GM12878 (cell line): ENCODE results near the gene LMOD1. TPM values are rescaled to one million over a fixed set of nuclear protein-coding genes. Genes with fewer than 3 reads are reported as not detected.

ENCODE experiments used
- ATAC-seq: fragments of 200-7000 bp; cut with Tn5 transposase; 3 replicates; pipeline ENCODE4 v1.9.1; 2020; ENCODE audit warnings: mild to moderate bottlenecking, moderate library complexity
- BruUV-seq: library from RNA; stranded (reverse); fragments of 400-500 nt; replicated peaks from 2 replicates; lab custom pipeline; 2021; lab: Mats Ljungman, UMichigan
- CTCF ChIA-PET: fragments of 300-600 bp; sonication (Branson Sonifier 250); formaldehyde crosslinking; extraction: SDS; loops from one replicate; lab custom pipeline; 2021; ENCODE audit warnings: inconsistent platforms; lab: Yijun Ruan, JAX
- POLR2A ChIA-PET: fragments of 350-600 bp; formaldehyde crosslinking; extraction: SDS; loops from one replicate; lab custom pipeline; 2021; ENCODE audit warnings: inconsistent platforms; lab: Charles Lee
- RAD21 ChIA-PET: fragments of 300-600 bp; sonication (Branson Sonifier 250); formaldehyde crosslinking; loops from one replicate; lab custom pipeline; 2023; ENCODE audit warnings: antibody characterized with exemption; ENCODE audit not compliant: unreplicated experiment; lab: Charles Lee
- SMC1A ChIA-PET: fragments of 300-600 bp; sonication (Branson Sonifier 250); formaldehyde crosslinking; loops from one replicate; lab custom pipeline; 2023; ENCODE audit not compliant: unreplicated experiment, uncharacterized antibody; lab: Charles Lee
- DNase-seq: peaks from one replicate; pipeline ENCODE4 v3.0.0-alpha.2; 2011; ENCODE audit warnings: low read depth, low spot score
- FAIRE-seq: peaks from 3 replicates; lab custom pipeline; 2011; peaks lifted over from hg19 to GRCh38; lab: Jason Lieb, UNC
- H2AFZ ChIP-seq: 2 replicates; pipeline ENCODE4 v1.6.0; 2011; ENCODE audit warnings: low read depth, low read length, control low read depth; ENCODE audit not compliant: control insufficient read depth
- H3K27ac ChIP-seq: 2 replicates; pipeline ENCODE4 v1.5.1; 2011; ENCODE audit warnings: control low read depth; ENCODE audit not compliant: control insufficient read depth, insufficient read depth
- H3K27me3 ChIP-seq, 2 experiments: replicated peaks in 1 of 2; 2 replicates each; pipeline versions ENCODE4 v1.6.0 to v1.6.1; 2011; ENCODE audit warnings: low read length in 1 of 2; ENCODE audit not compliant: control insufficient read depth in 2 of 2, insufficient read depth in 2 of 2
- H3K36me3 ChIP-seq, 2 experiments: 2 replicates each; pipeline ENCODE4 v1.5.1; 2011; ENCODE audit warnings: low read length in 1 of 2; ENCODE audit not compliant: control insufficient read depth in 2 of 2, insufficient read depth in 2 of 2
- H3K4me1 ChIP-seq: 2 replicates; pipeline ENCODE4 v1.6.1; 2011; ENCODE audit warnings: mild to moderate bottlenecking, low read length, moderate library complexity, mixed read lengths; ENCODE audit not compliant: control insufficient read depth, insufficient read depth
- H3K4me2 ChIP-seq: 2 replicates; pipeline ENCODE4 v1.6.0; 2011; ENCODE audit warnings: control low read depth; ENCODE audit not compliant: control insufficient read depth, insufficient read depth
- H3K4me3 ChIP-seq: fragments of 200-600 bp; sonication (generic); 2 replicates; pipeline ENCODE4 v1.5.1; 2016
- H3K79me2 ChIP-seq: 2 replicates; pipeline ENCODE4 v1.6.0; 2011; ENCODE audit warnings: low read length; ENCODE audit not compliant: control insufficient read depth, insufficient read depth
- H3K9ac ChIP-seq: 2 replicates; pipeline ENCODE4 v1.8.0; 2011; ENCODE audit warnings: low read length, control low read depth, mixed read lengths; ENCODE audit not compliant: control insufficient read depth, insufficient read depth
- H3K9me3 ChIP-seq: replicated peaks from 3 replicates; pipeline ENCODE4 v1.5.1; 2011; ENCODE audit warnings: mild to moderate bottlenecking, low read length; ENCODE audit not compliant: control insufficient read depth, insufficient read depth
- H4K20me1 ChIP-seq: 2 replicates; pipeline ENCODE4 v1.6.0; 2011; ENCODE audit not compliant: control insufficient read depth, insufficient read depth
- CHD4 ChIP-seq: fragments of 200-600 bp; sonication (generic); IDR thresholded peaks from 2 replicates; pipeline ENCODE4 v1.6.1; 2016; ENCODE audit warnings: mild to moderate bottlenecking
- E4F1 ChIP-seq: fragments of 450-650 bp; IDR thresholded peaks from 2 replicates; pipeline ENCODE4 v1.6.1; 2018; ENCODE audit warnings: borderline replicate concordance, mild to moderate bottlenecking; ENCODE audit not compliant: partially characterized antibody
- TBL1XR1 ChIP-seq: IDR thresholded peaks from 2 replicates; pipeline ENCODE4 v1.6.1; 2012; ENCODE audit warnings: low read depth, low read length, improper control_type of control experiment
- WGBS: methylation state at CpG from one replicate; pipeline ENCODE4 v1.1.6; 2016; ENCODE audit warnings: low lambda C conversion rate; ENCODE audit not compliant: insufficient replicate concordance, insufficient coverage; ENCODE audit errors: missing lambda C conversion rate; 5-methylcytosine and 5-hydroxymethylcytosine counted together
- in situ Hi-C: fragments of 300-500 bp; cut with MboI; formaldehyde crosslinking; loops from 9 replicates; pipeline ENCODE4 v1.14.3; 2018; ENCODE audit warnings: mixed read lengths
- intact Hi-C: fragments of 100-400 bp; cut with micrococcal nuclease; formaldehyde crosslinking; loops from one replicate; pipeline ENCODE4 v1.14.2; 2022; ENCODE audit not compliant: unreplicated experiment
- polyA plus RNA-seq, 11 experiments: library from polyadenylated mRNA; depleted of rRNA in 4 of 11; unstranded in 6 of 11; stranded (reverse) in 5 of 11; fragments of >200 nt; fragmentation: Nextera tagmentation in 4 of 11; fragmentation: Illumina TruSeq in 1 of 11; extraction: Ambion mirVana in 4 of 11; extraction: Trizol in 1 of 11; gene quantifications; 1 replicate in 1 of 11; 2 replicates in 10 of 11; pipeline versions ENCODE4 v1.2.1 to v1.2.3, GENCODE V29; 2011 to 2016; ENCODE audit warnings: inconsistent platforms in 2 of 11, missing spikeins in 2 of 11, low read depth in 1 of 11
- total RNA-seq, 4 experiments: library from RNA; depleted of rRNA in 3 of 4; stranded (reverse); fragments of >200 nt in 3 of 4; fragmentation: Illumina TruSeq in 1 of 4; extraction: Trizol in 1 of 4; gene quantifications; 2 replicates each; pipeline versions ENCODE4 v1.2.1 to v1.2.3, GENCODE V29; 2013 to 2021

Gene LMOD1
- total and polyA plus RNA-seq, 10 of the 15 experiments (the other 5 are each of a cell fraction or from before 2014, with no cell fraction given), result 0.15 TPM; not detected in 9

GRCh38 chr1:201898240-201898894 lies 48.0 kb downstream of the LMOD1 start:
- Histone ChIP-seq H3K9ac (no peak overlapping the region), H3K9me3 (no peaks in the 10 kb centered on the region), H2AFZ (no peak overlapping the region), H4K20me1 (no peaks in the 10 kb centered on the region), H3K27me3 (no peaks in the 10 kb centered on the region), H3K79me2 (no peaks in the 10 kb centered on the region), H3K27ac (no peak overlapping the region), H3K4me1 (no peaks in the 10 kb centered on the region), H3K4me2 (no peak overlapping the region), H3K4me3 (no peak overlapping the region), H3K36me3 (no peaks in the 10 kb centered on the region)
- BruUV-seq, result no TSS peak
- ChIA-PET POLR2A (no interaction called here), SMC1A (interaction anchor here (1.0 to 2.3 kb wide), 2 partner anchors 74 to 220 kb away, joined by 6 to 12 read pairs; no protein-coding TSS in a partner anchor), RAD21 (interaction anchor here (1.1 to 4.5 kb wide), 3 partner anchors 17 to 235 kb away, joined by 3 to 62 read pairs (median 3); no protein-coding TSS in a partner anchor), CTCF (interaction anchor here (0.6 to 10.2 kb wide), 7 partner anchors 11 to 155 kb away, joined by 3 to 233 read pairs (median 4); no protein-coding TSS in a partner anchor)
- in situ Hi-C loops (no loop called here), intact Hi-C loops (no loop called here)
- no peak for FAIRE-seq
- ATAC-seq, result no peak
- TF ChIP-seq CHD4 (no peak), E4F1 (no peak), TBL1XR1 (no peak)
- 27% methylated on average over 4 of the region's 4 CpGs for WGBS
- no peak for DNase-seq
